D721Med (cell line): ENCODE measurements around the gene GPS1.

Source experiments
- DNase-seq: peaks from one replicate; pipeline ENCODE4 v3.0.0; 2011; ENCODE audit warnings: low spot score; ENCODE audit not compliant: insufficient read length
- FAIRE-seq: peaks from 2 replicates; lab custom pipeline; 2011; peaks lifted over from hg19 to GRCh38; lab: Jason Lieb, UNC
- TF ChIP-seq, protein P1 (sequence below): IDR thresholded peaks from 2 replicates; pipeline ENCODE4 v1.5.1; 2012; ENCODE audit warnings: mild to moderate bottlenecking, control low read depth; ENCODE audit not compliant: insufficient read depth; ENCODE audit errors: missing control alignments

GPS1 gene

DNA sequence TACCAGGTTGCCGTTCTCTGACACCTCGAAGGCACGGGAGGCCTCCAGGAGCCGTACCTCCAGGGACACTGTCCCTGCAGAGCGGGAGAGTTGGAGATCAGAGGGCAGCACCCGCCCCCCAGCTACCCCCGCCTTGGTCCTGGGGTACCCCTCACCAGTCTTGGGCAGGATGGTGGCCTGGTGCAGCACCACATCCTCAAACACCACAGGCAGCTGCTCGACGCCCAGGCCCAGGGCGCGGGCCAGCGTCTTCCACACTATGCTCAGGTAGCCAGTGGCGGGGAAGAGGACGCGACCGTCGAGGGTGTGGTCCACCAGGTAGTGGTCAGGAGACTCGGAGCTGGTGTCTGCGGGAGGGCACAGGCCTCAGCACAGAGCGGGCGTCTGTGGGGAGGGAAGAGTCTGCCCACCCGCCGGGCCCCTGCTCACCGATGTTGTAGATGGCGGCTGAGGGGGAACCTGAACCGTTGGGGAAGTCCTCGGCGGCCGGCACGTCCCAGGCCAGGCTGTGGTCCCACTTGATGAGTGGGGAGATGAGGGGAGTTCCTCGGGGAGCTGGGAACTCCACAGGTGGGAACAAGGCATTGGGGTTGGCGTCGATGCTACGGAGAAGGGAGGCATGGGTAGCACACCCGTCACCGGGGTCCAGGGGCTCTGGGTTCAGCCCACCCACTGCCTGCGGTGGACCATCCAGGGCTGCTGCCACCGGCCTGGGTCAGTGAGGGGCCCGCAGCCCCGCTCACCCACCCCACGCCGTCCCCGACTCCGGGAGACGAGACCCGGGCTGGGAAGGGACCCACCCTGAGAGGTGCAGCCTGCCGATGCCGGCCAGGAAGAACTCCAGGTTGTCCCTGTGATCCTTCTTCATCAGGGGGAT is 36.5 kb downstream of the GPS1 start:
- FAIRE-seq (no peak), DNase-seq (no peak)
- TF ChIP-seq, protein P1, sequence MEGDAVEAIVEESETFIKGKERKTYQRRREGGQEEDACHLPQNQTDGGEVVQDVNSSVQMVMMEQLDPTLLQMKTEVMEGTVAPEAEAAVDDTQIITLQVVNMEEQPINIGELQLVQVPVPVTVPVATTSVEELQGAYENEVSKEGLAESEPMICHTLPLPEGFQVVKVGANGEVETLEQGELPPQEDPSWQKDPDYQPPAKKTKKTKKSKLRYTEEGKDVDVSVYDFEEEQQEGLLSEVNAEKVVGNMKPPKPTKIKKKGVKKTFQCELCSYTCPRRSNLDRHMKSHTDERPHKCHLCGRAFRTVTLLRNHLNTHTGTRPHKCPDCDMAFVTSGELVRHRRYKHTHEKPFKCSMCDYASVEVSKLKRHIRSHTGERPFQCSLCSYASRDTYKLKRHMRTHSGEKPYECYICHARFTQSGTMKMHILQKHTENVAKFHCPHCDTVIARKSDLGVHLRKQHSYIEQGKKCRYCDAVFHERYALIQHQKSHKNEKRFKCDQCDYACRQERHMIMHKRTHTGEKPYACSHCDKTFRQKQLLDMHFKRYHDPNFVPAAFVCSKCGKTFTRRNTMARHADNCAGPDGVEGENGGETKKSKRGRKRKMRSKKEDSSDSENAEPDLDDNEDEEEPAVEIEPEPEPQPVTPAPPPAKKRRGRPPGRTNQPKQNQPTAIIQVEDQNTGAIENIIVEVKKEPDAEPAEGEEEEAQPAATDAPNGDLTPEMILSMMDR: no peak

DNA sequence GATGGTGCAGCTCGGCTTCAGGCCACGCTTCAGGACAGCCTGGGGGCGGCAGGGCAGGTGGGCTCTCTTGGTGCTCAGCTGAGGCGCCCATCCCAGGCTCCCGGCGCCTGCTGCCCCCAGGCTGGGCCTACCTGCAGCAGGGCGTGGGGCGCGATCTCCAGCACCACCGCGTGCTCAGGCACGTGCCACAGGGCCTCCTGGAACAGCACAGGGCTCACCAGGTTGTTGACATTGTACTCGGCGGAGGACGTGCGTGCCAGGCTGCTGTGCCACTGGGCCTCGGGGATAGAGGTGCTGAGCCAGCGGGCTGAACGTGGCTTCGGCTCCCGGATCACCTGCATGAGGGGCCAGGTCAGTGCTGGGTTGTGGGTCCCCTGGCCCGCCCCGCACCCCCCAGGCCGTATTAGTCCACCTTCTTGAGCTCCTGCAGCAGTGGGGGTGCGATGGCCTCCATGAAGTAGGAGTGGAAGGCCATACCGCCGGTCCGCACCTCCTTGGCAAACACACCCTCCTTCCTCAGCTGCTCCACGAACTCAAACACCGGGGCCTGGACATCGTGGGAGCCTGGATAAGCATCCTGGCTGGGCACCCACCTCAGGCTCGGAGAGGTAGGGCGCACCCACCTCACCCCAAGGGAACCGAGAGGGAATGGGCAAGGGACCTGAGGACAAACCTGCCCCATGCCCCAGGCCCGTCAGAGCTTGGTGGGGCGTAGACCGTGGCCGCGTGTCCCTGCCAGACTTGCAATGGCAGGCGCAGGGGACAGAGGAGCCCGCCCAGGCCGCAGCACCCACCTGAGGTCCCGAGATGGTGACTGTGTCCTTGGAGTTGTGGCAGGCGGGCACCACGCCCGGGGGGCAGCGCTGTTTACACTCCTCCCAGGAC is 37.4 kb downstream of the GPS1 start:
- no peak for DNase-seq
- FAIRE-seq: no peak
- TF ChIP-seq, protein P1: no peak

DNA sequence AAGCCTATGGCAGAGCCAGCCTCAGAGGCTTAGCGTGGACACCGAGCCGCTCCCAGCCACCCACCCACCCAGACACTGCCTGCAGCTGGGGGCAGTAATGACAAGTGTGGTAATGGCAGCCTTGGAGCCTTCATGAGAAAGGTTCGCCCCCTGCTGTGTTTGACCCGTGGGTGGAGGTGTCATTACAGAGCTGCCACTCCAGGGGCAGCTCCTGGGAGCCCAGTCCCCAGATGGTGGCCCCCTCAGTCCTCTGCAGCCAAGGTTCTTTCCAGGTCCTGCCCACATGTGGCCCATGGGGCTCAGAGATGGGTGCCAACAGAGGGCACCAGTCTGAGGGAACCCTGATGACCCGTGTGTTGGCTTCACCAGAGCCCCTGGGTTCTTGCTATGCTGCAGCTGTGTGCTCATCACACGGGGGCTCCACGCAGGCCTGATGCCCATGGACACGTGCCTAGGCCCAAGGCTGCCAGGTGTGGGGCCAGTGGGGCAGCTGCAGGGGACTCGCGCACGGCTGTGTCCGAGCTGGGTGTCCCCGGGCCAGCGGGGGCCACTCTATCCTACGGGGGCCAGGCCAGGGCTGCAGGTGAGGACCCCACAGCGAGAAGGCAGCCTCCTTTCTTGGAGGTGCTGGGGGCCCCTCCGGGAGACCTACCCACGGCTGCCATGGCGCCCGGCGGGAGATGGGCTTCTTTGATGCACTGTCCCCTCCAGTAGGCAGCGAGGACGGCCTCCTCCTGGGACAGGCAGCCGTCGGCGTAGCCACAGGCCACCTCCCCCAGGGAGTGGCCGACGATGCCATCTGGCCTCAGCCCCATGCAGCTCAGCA is 38.2 kb downstream of the GPS1 start:
- TF ChIP-seq, protein P1: no peak
- FAIRE-seq: no peak
- DNase-seq: no peak

GRCh38 chr17:82090549-82091263 is 39.0 kb downstream of the GPS1 start:
- FAIRE-seq: no peak
- TF ChIP-seq, protein P1: no peak
- DNase-seq: no peak

- TF ChIP-seq, protein P1: no peak
- no peak for DNase-seq
- FAIRE-seq: no peak
These were observed 39.8 kb downstream of the GPS1 start for GRCh38 chr17:82091264-82092066.
